Fibroblast of skin of left biceps (primary cell): ENCODE results near the gene CRLF3.
"Not testable (repeated sequence)": the region's sequence is repeated elsewhere in the genome, so short reads cannot be mapped to it uniquely, and the experiment has no call there.

Experiments used
- DNase-seq, 2 experiments: peaks; one replicate each; pipeline ENCODE4 v3.0.0-alpha.2; 2013; ENCODE audit warnings: low read depth in 2 of 2

CRLF3 gene

DNA sequence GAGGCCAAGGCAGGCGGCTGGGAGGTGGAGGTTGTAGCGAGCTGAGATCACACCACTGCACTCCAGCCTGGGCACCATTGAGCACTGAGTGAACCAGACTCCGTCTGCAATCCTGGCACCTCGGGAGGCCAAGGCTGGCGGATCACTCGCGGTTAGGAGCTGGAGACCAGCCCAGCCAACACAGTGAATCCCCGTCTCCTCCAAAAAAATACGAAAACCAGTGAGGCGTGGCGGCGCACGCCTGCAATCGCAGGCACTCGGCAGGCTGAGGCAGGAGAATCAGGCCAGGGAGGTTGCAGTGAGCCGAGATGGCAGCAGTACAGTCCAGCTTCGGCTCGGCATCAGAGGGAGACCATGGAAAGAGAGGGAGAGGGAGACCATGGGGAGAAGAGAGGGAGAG lies 88.1 kb downstream of the CRLF3 start:
- not testable (repeated sequence) for DNase-seq

DNA sequence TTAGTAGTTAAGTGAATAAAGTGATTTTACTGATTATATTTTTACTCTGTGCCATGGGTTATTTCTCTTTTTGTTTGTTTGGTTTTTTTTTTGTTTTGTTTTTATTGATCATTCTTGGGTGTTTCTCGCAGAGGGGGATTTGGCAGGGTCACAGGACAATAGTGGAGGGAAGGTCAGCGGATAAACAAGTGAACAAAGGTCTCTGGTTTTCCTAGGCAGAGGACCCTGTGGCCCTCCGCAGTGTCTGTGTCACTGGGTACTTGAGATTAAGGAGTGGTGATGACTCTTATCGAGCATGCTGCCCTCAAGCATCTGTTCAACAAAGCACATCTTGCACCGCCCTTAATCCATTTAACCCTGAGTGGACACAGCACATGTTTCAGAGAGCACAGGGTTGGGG lies 88.8 kb downstream of the CRLF3 start:
- DNase-seq: not testable (repeated sequence)

DNA sequence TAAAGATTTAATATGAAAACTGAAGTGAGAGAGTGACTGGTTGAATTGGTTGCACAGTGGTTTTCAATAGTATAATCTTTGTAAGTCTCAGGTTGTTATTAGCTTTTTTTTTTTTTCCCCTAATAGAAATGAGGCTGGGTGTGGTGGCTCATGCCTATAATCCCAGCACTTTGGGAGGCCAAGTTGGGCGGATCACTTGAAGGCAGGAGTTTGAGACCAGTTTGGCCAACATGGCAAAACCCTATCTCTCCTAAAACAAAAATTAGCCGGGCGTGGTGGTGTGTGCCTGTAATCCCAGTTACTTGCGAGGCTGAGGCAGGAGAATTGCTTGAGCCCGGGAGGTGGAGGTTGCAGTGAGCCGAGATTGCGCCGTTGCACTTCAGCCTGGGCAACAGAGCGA lies 89.3 kb downstream of the CRLF3 start:
- not testable (repeated sequence) for DNase-seq

DNA sequence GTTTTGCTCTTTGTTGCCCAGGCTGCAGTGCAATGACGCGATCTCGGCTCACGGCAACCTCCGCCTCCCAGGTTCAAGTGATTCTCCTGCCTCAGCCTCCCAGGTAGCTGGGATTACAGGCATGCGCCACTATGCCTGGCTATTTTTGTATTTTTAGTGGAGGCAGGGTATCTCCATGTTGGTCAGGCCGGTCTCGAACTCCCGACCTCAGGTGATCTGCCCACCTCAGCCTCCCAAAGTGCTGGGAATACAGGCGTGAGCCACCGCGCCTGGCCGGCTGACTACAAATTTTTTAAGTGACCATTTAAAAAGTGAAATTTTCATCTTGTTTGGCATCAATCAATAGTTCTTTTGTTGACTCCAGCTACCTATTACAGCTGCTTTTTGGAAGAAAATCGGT lies 90.3 kb downstream of the CRLF3 start:
- DNase-seq: not testable (repeated sequence)
